SIG-M5 treated with dmso at 0.1 percent for 504 hours (cell line): Measurements from ENCODE around the gene KLF7.

Experiments
- DNase-seq: peaks from one replicate; lab custom pipeline; 2025; ENCODE audit not compliant: unreplicated experiment; lab: John Stamatoyannopoulos, UW

KLF7 gene

GRCh38 chr2:207167099-207167923 lies 1.6 kb upstream of the KLF7 start:
- DNase-seq = peak; percentile 96

- peak; percentile 75 for DNase-seq
These were observed 776 bp upstream of the KLF7 start for GRCh38 chr2:207166349-207167098.

GRCh38 chr2:207166039-207166348 lies 246 bp upstream of the KLF7 start:
- DNase-seq = peak; percentile 98

GRCh38 chr2:207164006-207164831 lies 1.5 kb downstream of the KLF7 start:
- peak; percentile 38 for DNase-seq

GRCh38 chr2:207163756-207164005 lies 2.1 kb downstream of the KLF7 start:
- no peak for DNase-seq

- DNase-seq = peak; percentile 73
These were observed 2.5 kb downstream of the KLF7 start for GRCh38 chr2:207163053-207163755.

- no peak for DNase-seq
These were observed 3.4 kb downstream of the KLF7 start for GRCh38 chr2:207162316-207162715.

GRCh38 chr2:207161247-207162123 lies 4.3 kb downstream of the KLF7 start:
- DNase-seq = no peak

GRCh38 chr2:207160115-207160514 lies 5.6 kb downstream of the KLF7 start:
- DNase-seq = no peak

GRCh38 chr2:207159002-207159401 lies 6.7 kb downstream of the KLF7 start:
- DNase-seq = no peak

GRCh38 chr2:207157731-207158130 lies 8.0 kb downstream of the KLF7 start:
- DNase-seq = no peak

GRCh38 chr2:207157162-207157481 lies 8.6 kb downstream of the KLF7 start:
- no peak for DNase-seq

- no peak for DNase-seq
These were observed 9.1 kb downstream of the KLF7 start for GRCh38 chr2:207156451-207157161.

GRCh38 chr2:207155516-207156444 lies 10.0 kb downstream of the KLF7 start:
- DNase-seq = no peak

GRCh38 chr2:207154556-207155510 lies 10.9 kb downstream of the KLF7 start:
- peak; percentile 45 for DNase-seq

GRCh38 chr2:207153266-207153975 lies 12.3 kb downstream of the KLF7 start:
- no peak for DNase-seq

GRCh38 chr2:207151048-207151447 lies 14.7 kb downstream of the KLF7 start:
- peak; percentile 26 for DNase-seq
